ENCODE data around the gene LRMDA.

GRCh38 chr10:76127984-76128589 is 696.7 kb downstream of the LRMDA start:
- TF ChIP-seq CTCF (conservative IDR thresholded peaks at IDR 0.05; ENCODE audit: low read depth, low read length) (no peak), NFE2L2 (IDR thresholded peaks at IDR 0.05; ENCODE audit: low read depth, low read length) (no peak), MXI1 (IDR thresholded peaks at IDR 0.05; ENCODE audit: borderline replicate concordance, low read depth, low read length) (no peak), CEBPB (IDR thresholded peaks at IDR 0.05; ENCODE audit: low read depth, low read length) (no peak), FOS (IDR thresholded peaks at IDR 0.05; ENCODE audit: low read depth, low read length) (no peak), RAD21 (IDR thresholded peaks at IDR 0.05; ENCODE audit: low read length) (no peak), RCOR1 (IDR thresholded peaks at IDR 0.05; ENCODE audit: insufficient replicate concordance, low read length) (no peak), POLR2A (IDR thresholded peaks at IDR 0.05; ENCODE audit: low read depth, low read length) (no peak), BHLHE40 (IDR thresholded peaks at IDR 0.05; ENCODE audit: low read depth, low read length) (no peak), USF2 (IDR thresholded peaks at IDR 0.05; ENCODE audit: low read depth, low read length) (no peak), SMC3 (IDR thresholded peaks at IDR 0.05; ENCODE audit: low read depth, low read length) (no peak), MAFK (IDR thresholded peaks at IDR 0.05; ENCODE audit: low read depth, low read length) (no peak), CHD1 (IDR thresholded peaks at IDR 0.05; ENCODE audit: low read depth, low read length) (no peak)
- TF ChIP-seq, protein P1, sequence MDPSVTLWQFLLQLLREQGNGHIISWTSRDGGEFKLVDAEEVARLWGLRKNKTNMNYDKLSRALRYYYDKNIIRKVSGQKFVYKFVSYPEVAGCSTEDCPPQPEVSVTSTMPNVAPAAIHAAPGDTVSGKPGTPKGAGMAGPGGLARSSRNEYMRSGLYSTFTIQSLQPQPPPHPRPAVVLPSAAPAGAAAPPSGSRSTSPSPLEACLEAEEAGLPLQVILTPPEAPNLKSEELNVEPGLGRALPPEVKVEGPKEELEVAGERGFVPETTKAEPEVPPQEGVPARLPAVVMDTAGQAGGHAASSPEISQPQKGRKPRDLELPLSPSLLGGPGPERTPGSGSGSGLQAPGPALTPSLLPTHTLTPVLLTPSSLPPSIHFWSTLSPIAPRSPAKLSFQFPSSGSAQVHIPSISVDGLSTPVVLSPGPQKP (IDR thresholded peaks at IDR 0.05; ENCODE audit: borderline replicate concordance, low read depth, low read length): no peak

All from IMR-90 (cell line).